IMR-90 (cell line): ENCODE data around the gene HSBP1L1. TPM values are rescaled to one million over a fixed set of nuclear protein-coding genes. Genes with fewer than 3 reads are reported as not detected.

Source experiments
- ATAC-seq: fragments of 200-7000 bp; cut with Tn5 transposase; 2 replicates; pipeline ENCODE4 v1.9.1; 2020; ENCODE audit warnings: low read depth, mild to moderate bottlenecking, moderate library complexity
- BruUV-seq: library from RNA; stranded (reverse); fragments of 400-500 nt; replicated peaks from 2 replicates; lab custom pipeline; 2021; lab: Mats Ljungman, UMichigan
- CTCF ChIA-PET: fragments of 300-600 bp; formaldehyde crosslinking; extraction: SDS; loops from one replicate; lab custom pipeline; 2021; ENCODE audit warnings: antibody characterized with exemption; lab: Yijun Ruan, JAX
- POLR2A ChIA-PET: fragments of 300-600 bp; sonication (Branson Sonifier 250); formaldehyde crosslinking; loops from one replicate; lab custom pipeline; 2022; ENCODE audit warnings: antibody characterized with exemption; ENCODE audit not compliant: unreplicated experiment; lab: Charles Lee
- DNase-seq: peaks from one replicate; pipeline ENCODE4 v3.0.0; 2013
- H2AFZ ChIP-seq: replicated peaks from 2 replicates; pipeline ENCODE3; 2013; ENCODE audit warnings: low read length, mild to moderate bottlenecking; ENCODE audit not compliant: poor library complexity
- H2AK5ac ChIP-seq: 2 replicates; pipeline ENCODE4 v1.6.1; 2013; ENCODE audit warnings: low read depth, low read length, inconsistent platforms
- H2AK9ac ChIP-seq: replicated peaks from 2 replicates; pipeline ENCODE3; 2013; ENCODE audit warnings: mild to moderate bottlenecking, low read depth, low read length, moderate library complexity; ENCODE audit not compliant: poor library complexity
- H2BK120ac ChIP-seq: 2 replicates; pipeline ENCODE4 v1.6.1; 2013; ENCODE audit warnings: low read depth, low read length, inconsistent platforms
- H2BK15ac ChIP-seq: 3 replicates; pipeline ENCODE4 v1.6.1; 2013; ENCODE audit warnings: low read depth, low read length, inconsistent platforms
- H2BK20ac ChIP-seq: 2 replicates; pipeline ENCODE4 v1.6.1; 2013; ENCODE audit warnings: low read depth, mild to moderate bottlenecking, inconsistent platforms, low read length, moderate library complexity
- H2BK5ac ChIP-seq: 2 replicates; pipeline ENCODE4 v1.6.1; 2013; ENCODE audit warnings: mild to moderate bottlenecking, low read depth, low read length, inconsistent platforms; ENCODE audit not compliant: poor library complexity, severe bottlenecking
- H3K14ac ChIP-seq: replicated peaks from 2 replicates; pipeline ENCODE4 v1.6.1; 2013; ENCODE audit warnings: low read depth, low read length, inconsistent platforms
- H3K18ac ChIP-seq: 2 replicates; pipeline ENCODE4 v1.6.1; 2013; ENCODE audit warnings: low read depth, low read length, control low read depth
- H3K23ac ChIP-seq: 2 replicates; pipeline ENCODE4 v1.6.1; 2013; ENCODE audit warnings: low read depth, low read length, inconsistent platforms
- H3K27ac ChIP-seq: 2 replicates; pipeline ENCODE4 v1.5.1; 2013; ENCODE audit warnings: mild to moderate bottlenecking, control low read depth, low read length; ENCODE audit not compliant: insufficient read depth
- H3K27me3 ChIP-seq: 2 replicates; pipeline ENCODE4 v1.6.1; 2013; ENCODE audit warnings: low read length; ENCODE audit not compliant: control insufficient read depth, insufficient read depth
- H3K36me3 ChIP-seq: 2 replicates; pipeline ENCODE4 v1.6.1; 2013; ENCODE audit warnings: low read length, mixed read lengths; ENCODE audit not compliant: control insufficient read depth, insufficient read depth
- H3K4ac ChIP-seq: 2 replicates; pipeline ENCODE4 v1.6.1; 2013; ENCODE audit warnings: low read depth, low read length, inconsistent platforms
- H3K4me1 ChIP-seq: 2 replicates; pipeline ENCODE4 v1.6.1; 2013; ENCODE audit warnings: low read length, mixed read lengths; ENCODE audit not compliant: control insufficient read depth, insufficient read depth
- H3K4me2 ChIP-seq: 2 replicates; pipeline ENCODE4 v1.6.1; 2013; ENCODE audit warnings: low read depth, mild to moderate bottlenecking, control low read depth, low read length, moderate library complexity
- H3K4me3 ChIP-seq: 2 replicates; pipeline ENCODE4 v1.5.1; 2013; ENCODE audit warnings: low read depth, mild to moderate bottlenecking, control low read depth, low read length, moderate library complexity; ENCODE audit not compliant: insufficient read depth
- H3K56ac ChIP-seq: 2 replicates; pipeline ENCODE4 v1.6.1; 2013; ENCODE audit warnings: low read length, inconsistent platforms; ENCODE audit not compliant: insufficient read depth; ENCODE audit errors: extremely low read depth
- H3K79me1 ChIP-seq, 2 experiments: 2 replicates each; pipeline ENCODE4 v1.6.1; 2013; ENCODE audit warnings: low read length in 2 of 2, inconsistent platforms in 1 of 2, low read depth in 1 of 2
- H3K9ac ChIP-seq: 2 replicates; pipeline ENCODE4 v1.6.1; 2013; ENCODE audit warnings: low read depth, low read length, control low read depth
- H3K9me1 ChIP-seq: 2 replicates; pipeline ENCODE4 v1.6.1; 2013; ENCODE audit warnings: low read length, inconsistent platforms; ENCODE audit not compliant: insufficient read depth
- H3K9me3 ChIP-seq: 2 replicates; pipeline ENCODE4 v1.6.1; 2013; ENCODE audit warnings: low read length; ENCODE audit not compliant: control insufficient read depth, insufficient read depth
- H4K20me1 ChIP-seq: 2 replicates; pipeline ENCODE4 v1.6.1; 2013; ENCODE audit warnings: low read length, inconsistent platforms; ENCODE audit not compliant: insufficient read depth
- H4K5ac ChIP-seq: 2 replicates; pipeline ENCODE4 v1.6.1; 2013; ENCODE audit warnings: mild to moderate bottlenecking, low read depth, low read length, control low read depth
- H4K8ac ChIP-seq, 2 experiments: 2 replicates each; pipeline ENCODE4 v1.6.1; 2013; ENCODE audit warnings: low read depth in 2 of 2, low read length in 2 of 2, control low read depth in 1 of 2, inconsistent platforms in 1 of 2
- H4K91ac ChIP-seq: 2 replicates; pipeline ENCODE4 v1.6.1; 2013; ENCODE audit warnings: low read depth, low read length, inconsistent platforms; ENCODE audit not compliant: insufficient read depth
- BHLHE40 ChIP-seq: fragments of 150-350 bp; IDR thresholded peaks from 2 replicates; pipeline ENCODE4 v1.6.1; 2016; ENCODE audit warnings: mild to moderate bottlenecking, low read depth, low read length
- CEBPB ChIP-seq: IDR thresholded peaks from 2 replicates; pipeline ENCODE4 v1.6.1; 2012; ENCODE audit warnings: low read depth, low read length, improper control_type of control experiment
- CHD1 ChIP-seq: IDR thresholded peaks from 2 replicates; pipeline ENCODE4 v1.6.1; 2012; ENCODE audit warnings: low read depth, low read length, improper control_type of control experiment
- FOS ChIP-seq: fragments of 150-350 bp; IDR thresholded peaks from 2 replicates; pipeline ENCODE4 v1.6.1; 2016; ENCODE audit warnings: low read depth, low read length
- MAFK ChIP-seq: IDR thresholded peaks from 2 replicates; pipeline ENCODE4 v1.6.1; 2012; ENCODE audit warnings: low read depth, low read length, improper control_type of control experiment
- MAZ ChIP-seq: IDR thresholded peaks from 2 replicates; pipeline ENCODE4 v1.6.1; 2012; ENCODE audit warnings: low read depth, mild to moderate bottlenecking, low read length, improper control_type of control experiment, moderate library complexity, borderline replicate concordance
- MXI1 ChIP-seq: IDR thresholded peaks from 2 replicates; pipeline ENCODE4 v1.6.1; 2012; ENCODE audit warnings: low read depth, mild to moderate bottlenecking, low read length, moderate library complexity, borderline replicate concordance
- NFE2L2 ChIP-seq: fragments of 150-350 bp; IDR thresholded peaks from 2 replicates; pipeline ENCODE4 v1.6.1; 2016; ENCODE audit warnings: low read depth, mild to moderate bottlenecking, low read length
- POLR2A ChIP-seq: IDR thresholded peaks from 2 replicates; pipeline ENCODE4 v1.6.1; 2012; ENCODE audit warnings: mild to moderate bottlenecking, low read depth, low read length
- RAD21 ChIP-seq: IDR thresholded peaks from 2 replicates; pipeline ENCODE4 v1.6.1; 2012; ENCODE audit warnings: low read length, improper control_type of control experiment
- RCOR1 ChIP-seq: IDR thresholded peaks from 2 replicates; pipeline ENCODE4 v1.6.1; 2012; ENCODE audit warnings: mild to moderate bottlenecking, low read length, improper control_type of control experiment; ENCODE audit not compliant: insufficient replicate concordance
- RFX5 ChIP-seq: IDR thresholded peaks from 2 replicates; pipeline ENCODE4 v1.8.0; 2012; ENCODE audit warnings: low read depth, mild to moderate bottlenecking, low read length, moderate library complexity
- SMC3 ChIP-seq: fragments of 150-350 bp; IDR thresholded peaks from 2 replicates; pipeline ENCODE4 v1.6.1; 2016; ENCODE audit warnings: low read depth, mild to moderate bottlenecking, antibody characterized with exemption, low read length, moderate library complexity
- WGBS, 2 experiments: methylation state at CpG; one replicate each; pipeline versions ENCODE4 v1.1.5 to v1.1.7; 2013; ENCODE audit warnings: missing lambda C conversion rate in 2 of 2; ENCODE audit not compliant: insufficient read length in 1 of 2; ENCODE audit errors: extremely low coverage in 2 of 2; 5-methylcytosine and 5-hydroxymethylcytosine counted together
- dilution Hi-C: fragments of 300-500 bp; cut with HindIII; formaldehyde crosslinking; loops from one replicate; pipeline ENCODE4 v1.14.3; 2018; ENCODE audit warnings: low sequenced_read_pairs; ENCODE audit not compliant: unreplicated experiment
- in situ Hi-C: fragments of 300-500 bp; cut with MboI; formaldehyde crosslinking; loops from 3 replicates; pipeline ENCODE4 v1.14.3; 2019; ENCODE audit warnings: low sequenced_read_pairs, inconsistent platforms, mixed read lengths
- intact Hi-C: fragments of 100-400 bp; cut with micrococcal nuclease; formaldehyde crosslinking; loops from 2 replicates; pipeline ENCODE4 v1.10.0; 2022
- polyA plus RNA-seq, 3 experiments: library from polyadenylated mRNA; depleted of rRNA; stranded (reverse); fragments of >200 nt; gene quantifications; 2 replicates each; pipeline ENCODE4 v1.2.3, GENCODE V29; 2012; ENCODE audit warnings: low replicate concordance in 1 of 3
- total RNA-seq: library from RNA; depleted of rRNA; stranded (reverse); fragments of >200 nt; gene quantifications from 2 replicates; pipeline ENCODE4 v1.2.3, GENCODE V29; 2012
- TF ChIP-seq, protein P1 (sequence below): fragments of 150-350 bp; IDR thresholded peaks from 2 replicates; pipeline ENCODE4 v1.6.1; 2016; ENCODE audit warnings: low read depth, mild to moderate bottlenecking, low read length, moderate library complexity, borderline replicate concordance
- TF ChIP-seq, protein P2 (sequence below): fragments of 150-350 bp; IDR thresholded peaks from 2 replicates; pipeline ENCODE4 v1.6.1; 2017; ENCODE audit warnings: mild to moderate bottlenecking, antibody characterized with exemption, low read length, low read depth
- TF ChIP-seq, protein P3 (sequence below): conservative IDR thresholded peaks from 2 replicates; pipeline ENCODE4 v1.5.1; 2012; ENCODE audit warnings: mild to moderate bottlenecking, low read depth, low read length, improper control_type of control experiment

The HSBP1L1 gene
- total and polyA plus RNA-seq, 2 of the 4 experiments (the other 2 are of a cell fraction), result 8.6 to 18.0 TPM

DNA sequence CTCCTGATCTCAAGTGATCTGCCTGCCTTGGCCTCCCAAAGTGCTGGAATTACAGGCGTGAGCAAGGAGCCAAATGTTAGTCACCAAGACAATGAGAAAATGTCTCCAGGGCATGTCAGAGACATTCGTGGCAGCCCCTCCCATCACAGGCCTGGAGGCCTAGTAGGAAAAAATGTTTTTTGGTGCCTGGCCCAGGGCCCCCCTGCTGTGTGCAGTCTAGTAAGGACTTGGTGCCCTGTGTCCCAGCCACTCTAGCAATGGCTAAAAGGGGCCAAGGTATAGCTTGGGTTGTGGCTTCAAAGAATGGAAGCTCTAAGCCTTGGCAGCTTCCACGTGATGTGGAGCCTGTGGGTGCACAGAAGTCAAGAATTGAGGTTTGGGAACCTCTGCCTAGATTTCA, 36.4 kb downstream of the HSBP1L1 start:
- no peak overlapping the region for H4K8ac ChIP-seq
- TF ChIP-seq CEBPB (no peak), MXI1 (no peak), MAFK (no peak), MAZ (no peak), FOS (no peak), POLR2A (no peak), BHLHE40 (no peak), SMC3 (no peak), RCOR1 (no peak), RFX5 (no peak), RAD21 (no peak), CHD1 (no peak), NFE2L2 (no peak)
- TF ChIP-seq, protein P1, sequence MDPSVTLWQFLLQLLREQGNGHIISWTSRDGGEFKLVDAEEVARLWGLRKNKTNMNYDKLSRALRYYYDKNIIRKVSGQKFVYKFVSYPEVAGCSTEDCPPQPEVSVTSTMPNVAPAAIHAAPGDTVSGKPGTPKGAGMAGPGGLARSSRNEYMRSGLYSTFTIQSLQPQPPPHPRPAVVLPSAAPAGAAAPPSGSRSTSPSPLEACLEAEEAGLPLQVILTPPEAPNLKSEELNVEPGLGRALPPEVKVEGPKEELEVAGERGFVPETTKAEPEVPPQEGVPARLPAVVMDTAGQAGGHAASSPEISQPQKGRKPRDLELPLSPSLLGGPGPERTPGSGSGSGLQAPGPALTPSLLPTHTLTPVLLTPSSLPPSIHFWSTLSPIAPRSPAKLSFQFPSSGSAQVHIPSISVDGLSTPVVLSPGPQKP, result no peak
- TF ChIP-seq, protein P2, sequence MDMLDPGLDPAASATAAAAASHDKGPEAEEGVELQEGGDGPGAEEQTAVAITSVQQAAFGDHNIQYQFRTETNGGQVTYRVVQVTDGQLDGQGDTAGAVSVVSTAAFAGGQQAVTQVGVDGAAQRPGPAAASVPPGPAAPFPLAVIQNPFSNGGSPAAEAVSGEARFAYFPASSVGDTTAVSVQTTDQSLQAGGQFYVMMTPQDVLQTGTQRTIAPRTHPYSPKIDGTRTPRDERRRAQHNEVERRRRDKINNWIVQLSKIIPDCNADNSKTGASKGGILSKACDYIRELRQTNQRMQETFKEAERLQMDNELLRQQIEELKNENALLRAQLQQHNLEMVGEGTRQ, result no peak
- TF ChIP-seq, protein P3, sequence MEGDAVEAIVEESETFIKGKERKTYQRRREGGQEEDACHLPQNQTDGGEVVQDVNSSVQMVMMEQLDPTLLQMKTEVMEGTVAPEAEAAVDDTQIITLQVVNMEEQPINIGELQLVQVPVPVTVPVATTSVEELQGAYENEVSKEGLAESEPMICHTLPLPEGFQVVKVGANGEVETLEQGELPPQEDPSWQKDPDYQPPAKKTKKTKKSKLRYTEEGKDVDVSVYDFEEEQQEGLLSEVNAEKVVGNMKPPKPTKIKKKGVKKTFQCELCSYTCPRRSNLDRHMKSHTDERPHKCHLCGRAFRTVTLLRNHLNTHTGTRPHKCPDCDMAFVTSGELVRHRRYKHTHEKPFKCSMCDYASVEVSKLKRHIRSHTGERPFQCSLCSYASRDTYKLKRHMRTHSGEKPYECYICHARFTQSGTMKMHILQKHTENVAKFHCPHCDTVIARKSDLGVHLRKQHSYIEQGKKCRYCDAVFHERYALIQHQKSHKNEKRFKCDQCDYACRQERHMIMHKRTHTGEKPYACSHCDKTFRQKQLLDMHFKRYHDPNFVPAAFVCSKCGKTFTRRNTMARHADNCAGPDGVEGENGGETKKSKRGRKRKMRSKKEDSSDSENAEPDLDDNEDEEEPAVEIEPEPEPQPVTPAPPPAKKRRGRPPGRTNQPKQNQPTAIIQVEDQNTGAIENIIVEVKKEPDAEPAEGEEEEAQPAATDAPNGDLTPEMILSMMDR, result no peak
- DNase-seq, result no peak
- no peak overlapping the region for H2AK9ac ChIP-seq
- H3K4me2 ChIP-seq, result no peak overlapping the region
- POLR2A ChIA-PET, result no interaction called here
- dilution Hi-C loops, result no loop called here
- H2BK120ac ChIP-seq, result no peak overlapping the region
- H2BK5ac ChIP-seq, result no peak overlapping the region
- H3K9me3 ChIP-seq, result peaks cover 7% of the 10 kb centered on the region; the same call in 1 of the 2 replicates
- H3K27ac ChIP-seq, result no peak overlapping the region
- H3K4me1 ChIP-seq, result no peaks in the 10 kb centered on the region
- H3K56ac ChIP-seq, result no peak overlapping the region
- WGBS, 2 experiments, result no CpG with 5 or more reads among the region's 3 CpGs
- no peak overlapping the region for H2BK15ac ChIP-seq
- no peak overlapping the region for H2AK5ac ChIP-seq
- H3K14ac ChIP-seq, result no peak overlapping the region
- no peak overlapping the region for H3K18ac ChIP-seq
- no TSS peak for BruUV-seq
- H3K36me3 ChIP-seq, result no peaks in the 10 kb centered on the region
- CTCF ChIA-PET, result no interaction called here
- ATAC-seq, result no peak
- no peak overlapping the region for H3K4me3 ChIP-seq
- H3K9ac ChIP-seq, result no peak overlapping the region
- H3K9me1 ChIP-seq, result no peaks in the 10 kb centered on the region
- no peaks in the 10 kb centered on the region for H3K79me1 ChIP-seq
- no peak overlapping the region for H4K91ac ChIP-seq
- no peak overlapping the region for H4K5ac ChIP-seq
- H4K20me1 ChIP-seq, result no peaks in the 10 kb centered on the region
- H3K23ac ChIP-seq, result no peak overlapping the region
- in situ Hi-C loops, result no loop called here
- intact Hi-C loops, result no loop called here
- no peak overlapping the region for H2BK20ac ChIP-seq
- H3K4ac ChIP-seq, result no peak overlapping the region
- no peaks in the 10 kb centered on the region for H3K27me3 ChIP-seq
- no peak overlapping the region for H2AFZ ChIP-seq
